Neuronal stem cell (in vitro differentiated cells): ENCODE results near the gene TSPAN14.

Experiments
- DNase-seq: peaks from one replicate; pipeline ENCODE4 v3.0.0-alpha.2; 2013; ENCODE audit warnings: low spot score
- H2AFZ ChIP-seq: one replicate; pipeline ENCODE4 v1.6.1; 2013; ENCODE audit warnings: mild to moderate bottlenecking, low read length, inconsistent platforms
- H2AK5ac ChIP-seq: 2 replicates; pipeline ENCODE4 v1.6.1; 2013; ENCODE audit warnings: low read depth, mild to moderate bottlenecking, inconsistent platforms, low read length, moderate library complexity, mixed read lengths
- H2BK120ac ChIP-seq: 2 replicates; pipeline ENCODE4 v1.6.1; 2013; ENCODE audit warnings: low read depth, mild to moderate bottlenecking, inconsistent platforms, low read length, moderate library complexity, mixed read lengths
- H2BK12ac ChIP-seq: one replicate; pipeline ENCODE4 v1.6.1; 2013; ENCODE audit warnings: low read length, inconsistent platforms
- H2BK15ac ChIP-seq: 2 replicates; pipeline ENCODE4 v1.6.1; 2013; ENCODE audit warnings: mild to moderate bottlenecking, low read length, inconsistent platforms, mixed read lengths
- H2BK5ac ChIP-seq: one replicate; pipeline ENCODE4 v1.6.1; 2013; ENCODE audit warnings: inconsistent platforms, mild to moderate bottlenecking, low read length, moderate library complexity
- H3K14ac ChIP-seq: one replicate; pipeline ENCODE4 v1.6.1; 2013; ENCODE audit warnings: low read length, inconsistent platforms
- H3K18ac ChIP-seq: 2 replicates; pipeline ENCODE4 v1.6.1; 2013; ENCODE audit warnings: low read length, inconsistent platforms
- H3K23ac ChIP-seq: 2 replicates; pipeline ENCODE4 v1.6.1; 2013; ENCODE audit warnings: low read depth, mild to moderate bottlenecking, mixed read lengths, low read length, inconsistent platforms; ENCODE audit not compliant: poor library complexity
- H3K27ac ChIP-seq: replicated peaks from 3 replicates; pipeline ENCODE4 v1.5.1; 2013; ENCODE audit warnings: low read length, inconsistent platforms
- H3K27me3 ChIP-seq, 3 experiments: 2 replicates each; pipeline ENCODE4 v1.6.1; 2013; ENCODE audit warnings: low read length in 3 of 3, mild to moderate bottlenecking in 2 of 3, inconsistent platforms in 1 of 3, low read depth in 1 of 3, mixed read lengths in 1 of 3, moderate library complexity in 1 of 3; ENCODE audit not compliant: control insufficient read depth in 3 of 3, insufficient read depth in 3 of 3
- H3K36me3 ChIP-seq, 2 donors: replicated peaks in 1 of 2; 2 replicates each; pipeline ENCODE4 v1.6.1; 2013; ENCODE audit warnings: low read length in 2 of 2; ENCODE audit not compliant: control insufficient read depth in 2 of 2, insufficient read depth in 2 of 2
- H3K4ac ChIP-seq: 2 replicates; pipeline ENCODE4 v1.6.1; 2013; ENCODE audit warnings: inconsistent platforms, mild to moderate bottlenecking, low read length, moderate library complexity
- H3K4me1 ChIP-seq, 2 donors: 1 replicate in 1 of 2; 2 replicates in 1 of 2; pipeline ENCODE4 v1.6.1; 2013; ENCODE audit warnings: low read length in 2 of 2, low read depth in 1 of 2; ENCODE audit not compliant: control insufficient read depth in 2 of 2, insufficient read depth in 1 of 2
- H3K4me2 ChIP-seq: one replicate; pipeline ENCODE4 v1.6.1; 2013; ENCODE audit warnings: mild to moderate bottlenecking, low read length, inconsistent platforms; ENCODE audit not compliant: insufficient read depth, poor library complexity, severe bottlenecking
- H3K4me3 ChIP-seq, 2 donors: 2 replicates each; pipeline ENCODE4 v1.5.1; 2013; ENCODE audit warnings: low read length in 2 of 2, mild to moderate bottlenecking in 2 of 2, inconsistent platforms in 1 of 2, moderate library complexity in 1 of 2
- H3K79me1 ChIP-seq: one replicate; pipeline ENCODE4 v1.6.1; 2013; ENCODE audit warnings: low read depth, mild to moderate bottlenecking, inconsistent platforms, low read length, moderate library complexity
- H3K9ac ChIP-seq: one replicate; pipeline ENCODE4 v1.6.1; 2013; ENCODE audit warnings: mild to moderate bottlenecking, low read depth, low read length, inconsistent platforms; ENCODE audit not compliant: poor library complexity
- H3K9me3 ChIP-seq, 2 donors: replicated peaks in 1 of 2; 2 replicates each; pipeline versions ENCODE3 to v1.6.1; 2013; ENCODE audit warnings: low read length in 2 of 2, mild to moderate bottlenecking in 2 of 2, inconsistent platforms in 1 of 2, low read depth in 1 of 2, mixed read lengths in 1 of 2, moderate library complexity in 1 of 2; ENCODE audit not compliant: control insufficient read depth in 2 of 2, insufficient read depth in 1 of 2
- H4K8ac ChIP-seq: one replicate; pipeline ENCODE4 v1.6.1; 2013; ENCODE audit warnings: low read depth, mild to moderate bottlenecking, inconsistent platforms, low read length, moderate library complexity
- H4K91ac ChIP-seq: one replicate; pipeline ENCODE4 v1.6.1; 2013; ENCODE audit warnings: low read length, low read depth, mild to moderate bottlenecking, inconsistent platforms; ENCODE audit not compliant: poor library complexity
- WGBS, 2 donors: extraction: QIAGEN DNeasy Blood & Tissue Kit; methylation state at CpG; one replicate each; pipeline ENCODE4 v1.1.7; 2013; ENCODE audit warnings: missing lambda C conversion rate in 2 of 2, mixed read lengths in 1 of 2; ENCODE audit not compliant: insufficient read length in 2 of 2, insufficient replicate concordance in 1 of 2; ENCODE audit errors: extremely low coverage in 2 of 2; 5-methylcytosine and 5-hydroxymethylcytosine counted together

Gene TSPAN14

GRCh38 chr10:80506836-80507487, 52.9 kb downstream of the TSPAN14 start:
- H3K14ac ChIP-seq = peak overlapping the region; percentile 78
- no peak for DNase-seq
- no peak overlapping the region for H4K8ac ChIP-seq
- H3K36me3 ChIP-seq = peaks cover 28 to 71% of the 10 kb centered on the region in 2 donors
- H3K9ac ChIP-seq = peak overlapping the region; percentile 61
- H3K79me1 ChIP-seq = peaks cover 23% of the 10 kb centered on the region
- no peaks in the 10 kb centered on the region for H3K9me3 ChIP-seq
- peak overlapping the region; percentile 85 for H2AK5ac ChIP-seq
- H2BK15ac ChIP-seq = no peak overlapping the region
- H3K18ac ChIP-seq = peak overlapping the region; percentile 49
- H3K4me1 ChIP-seq = peaks cover 18 to 28% of the 10 kb centered on the region in 2 donors
- no peak overlapping the region for H3K4ac ChIP-seq
- H2BK5ac ChIP-seq = no peak overlapping the region
- no peak overlapping the region for H3K27ac ChIP-seq
- H3K23ac ChIP-seq = peak overlapping the region; percentile 35
- no peak overlapping the region for H2BK12ac ChIP-seq
- H2BK120ac ChIP-seq = no peak overlapping the region
- H2AFZ ChIP-seq = no peak overlapping the region
- no peak overlapping the region for H4K91ac ChIP-seq
- no peak overlapping the region for H3K4me3 ChIP-seq
- no CpG with 5 or more reads among the region's 13 CpGs for WGBS, 2 donors
- no peaks in the 10 kb centered on the region for H3K27me3 ChIP-seq
- no peak overlapping the region for H3K4me2 ChIP-seq

GRCh38 chr10:80509108-80509402, 54.9 kb downstream of the TSPAN14 start:
- WGBS, 2 donors = no CpG with 5 or more reads among the region's 8 CpGs
- no peak overlapping the region for H2BK120ac ChIP-seq
- peaks cover 3 to 13% of the 10 kb centered on the region in 2 donors for H3K4me1 ChIP-seq
- no peaks in the 10 kb centered on the region for H3K27me3 ChIP-seq
- no peak overlapping the region for H4K91ac ChIP-seq
- H2AFZ ChIP-seq = no peak overlapping the region
- H3K18ac ChIP-seq = peak overlapping the region; percentile 4
- no peaks in the 10 kb centered on the region for H3K9me3 ChIP-seq
- H2BK15ac ChIP-seq = no peak overlapping the region
- H3K4ac ChIP-seq = no peak overlapping the region
- no peak overlapping the region for H3K9ac ChIP-seq
- H2BK12ac ChIP-seq = no peak overlapping the region
- DNase-seq = no peak
- H3K27ac ChIP-seq = no peak overlapping the region
- H2BK5ac ChIP-seq = no peak overlapping the region
- H4K8ac ChIP-seq = no peak overlapping the region
- H3K4me2 ChIP-seq = no peak overlapping the region
- no peak overlapping the region for H2AK5ac ChIP-seq
- no peak overlapping the region for H3K4me3 ChIP-seq
- H3K23ac ChIP-seq = no peak overlapping the region
- no peak overlapping the region for H3K14ac ChIP-seq
- H3K36me3 ChIP-seq = peaks cover 38 to 89% of the 10 kb centered on the region in 2 donors
- H3K79me1 ChIP-seq = peaks cover 16% of the 10 kb centered on the region

GRCh38 chr10:80509403-80510161, 55.5 kb downstream of the TSPAN14 start:
- Histone ChIP-seq H3K4me1 (peaks cover 0 to 8% of the 10 kb centered on the region in 2 donors), H3K36me3 (peaks cover 43 to 94% of the 10 kb centered on the region in 2 donors), H2AFZ (no peak overlapping the region), H3K79me1 (peaks cover 12% of the 10 kb centered on the region), H3K4me2 (no peak overlapping the region), H3K4me3 (no peak overlapping the region), H3K14ac (peak overlapping the region; percentile 17), H3K4ac (no peak overlapping the region), H2BK12ac (no peak overlapping the region), H3K23ac (peak overlapping the region; percentile 10), H3K27ac (no peak overlapping the region), H3K27me3 (no peaks in the 10 kb centered on the region), H4K91ac (no peak overlapping the region), H2BK5ac (no peak overlapping the region), H3K9ac (peak overlapping the region; percentile 7), H4K8ac (no peak overlapping the region), H2BK15ac (no peak overlapping the region), H2AK5ac (no peak overlapping the region), H3K9me3 (no peaks in the 10 kb centered on the region), H3K18ac (peak overlapping the region; percentile 4), H2BK120ac (no peak overlapping the region)
- no CpG with 5 or more reads among the region's 18 CpGs for WGBS, 2 donors
- DNase-seq = no peak

GRCh38 chr10:80512031-80512526, 58.0 kb downstream of the TSPAN14 start:
- Histone ChIP-seq H3K23ac (no peak overlapping the region), H2BK120ac (no peak overlapping the region), H3K27ac (no peak overlapping the region), H3K4me3 (no peak overlapping the region), H2AK5ac (no peak overlapping the region), H3K14ac (no peak overlapping the region), H3K27me3 (no peaks in the 10 kb centered on the region), H2BK5ac (no peak overlapping the region), H2BK15ac (no peak overlapping the region), H3K4ac (no peak overlapping the region), H3K9ac (no peak overlapping the region), H4K91ac (no peak overlapping the region), H3K4me1 (peaks cover 0 to 3% of the 10 kb centered on the region in 2 donors), H2BK12ac (no peak overlapping the region), H3K9me3 (no peaks in the 10 kb centered on the region), H3K4me2 (no peak overlapping the region), H3K79me1 (peaks cover 8% of the 10 kb centered on the region), H3K36me3 (peaks cover 56 to 98% of the 10 kb centered on the region in 2 donors), H4K8ac (no peak overlapping the region), H3K18ac (no peak overlapping the region), H2AFZ (no peak overlapping the region)
- DNase-seq = no peak
- no CpG with 5 or more reads among the region's 10 CpGs for WGBS, 2 donors
